CD4-positive, alpha-beta T cell treated with Interleukin-17A for 4 hours (primary cell): ENCODE measurements around the gene PPP1R37.

Source experiments
- DNase-seq: peaks from one replicate; pipeline ENCODE4 v3.0.0-alpha.2; 2020; ENCODE audit warnings: mixed read lengths

The PPP1R37 gene

DNA sequence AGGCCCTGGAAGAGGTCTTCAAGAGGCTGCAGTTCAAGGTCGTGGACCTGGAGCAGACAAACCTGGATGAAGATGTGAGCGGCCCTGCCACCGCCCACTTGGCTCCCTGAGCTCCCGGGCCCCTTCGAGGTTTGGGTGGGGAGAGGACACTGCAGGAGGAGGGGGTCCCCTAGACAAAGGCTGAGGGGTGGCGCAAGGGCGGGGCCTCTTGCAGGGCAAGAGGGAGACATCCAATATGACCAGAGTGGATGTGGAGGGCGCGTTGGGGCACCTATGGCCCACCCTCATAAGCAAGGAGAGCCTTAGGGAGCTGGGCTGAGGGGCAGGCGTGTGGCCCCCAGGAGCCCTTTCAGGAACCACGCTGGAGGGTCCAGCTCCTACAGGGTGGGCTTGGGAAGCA is 47.6 kb downstream of the PPP1R37 start:
- no peak for DNase-seq

DNA sequence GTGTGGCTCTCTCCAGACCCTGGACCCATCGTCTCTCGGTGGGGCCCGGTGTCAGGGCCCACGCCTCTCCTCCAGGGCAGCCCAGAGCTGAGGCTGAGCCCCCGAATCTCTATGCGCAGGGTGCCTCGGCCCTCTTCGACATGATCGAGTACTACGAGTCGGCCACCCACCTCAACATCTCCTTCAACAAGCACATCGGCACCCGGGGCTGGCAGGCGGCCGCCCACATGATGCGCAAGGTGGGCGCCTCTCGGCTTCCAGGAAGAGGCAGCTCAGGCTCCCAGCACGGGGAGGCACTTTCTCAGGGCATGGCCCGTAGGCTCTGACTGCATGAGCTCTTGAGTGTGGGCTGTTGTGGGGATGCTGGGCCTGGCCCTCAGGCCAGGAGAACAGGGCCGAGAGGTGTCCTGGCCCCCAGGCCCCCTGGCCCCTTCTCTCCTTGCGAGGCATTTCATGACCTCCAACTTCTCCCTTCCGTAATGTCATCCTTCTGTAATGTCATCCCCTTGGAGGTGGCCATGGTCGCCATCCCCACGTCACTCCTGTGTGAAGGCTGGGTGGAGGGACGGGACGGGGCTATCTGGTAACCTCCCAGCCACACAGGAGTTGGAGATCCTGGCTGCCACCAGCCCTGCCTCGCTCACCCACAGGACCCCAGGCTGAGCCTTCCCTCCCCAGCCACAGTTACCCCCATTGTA is 48.4 kb downstream of the PPP1R37 start:
- DNase-seq = no peak

DNA sequence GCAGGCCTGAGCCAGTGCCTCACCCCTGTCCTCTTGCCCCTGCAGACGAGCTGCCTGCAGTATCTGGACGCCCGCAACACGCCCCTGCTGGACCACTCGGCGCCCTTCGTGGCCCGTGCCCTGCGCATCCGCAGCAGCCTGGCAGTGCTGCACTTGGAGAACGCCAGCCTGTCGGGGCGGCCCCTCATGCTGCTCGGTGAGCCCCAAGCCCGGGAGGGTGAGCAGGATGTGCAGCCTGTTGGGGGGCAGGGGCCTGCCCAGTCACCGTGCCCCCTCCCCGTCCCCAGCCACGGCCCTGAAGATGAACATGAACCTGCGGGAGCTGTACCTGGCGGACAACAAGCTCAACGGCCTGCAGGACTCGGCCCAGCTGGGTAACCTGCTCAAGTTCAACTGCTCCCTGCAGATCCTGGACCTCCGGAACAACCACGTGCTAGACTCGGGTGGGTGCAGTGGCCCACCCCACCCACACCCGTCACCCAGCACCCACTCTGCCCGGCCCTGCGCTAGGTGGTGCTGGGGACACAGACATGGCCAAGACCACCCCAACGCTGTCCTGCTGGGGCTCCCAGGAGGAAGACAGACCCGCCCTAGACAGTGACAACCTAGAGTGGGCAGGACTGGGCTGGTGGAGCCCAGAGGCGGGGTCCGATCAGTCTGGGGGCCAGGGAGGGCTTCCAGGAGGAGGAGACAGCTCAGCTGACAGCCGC is 49.2 kb downstream of the PPP1R37 start:
- no peak for DNase-seq

DNA sequence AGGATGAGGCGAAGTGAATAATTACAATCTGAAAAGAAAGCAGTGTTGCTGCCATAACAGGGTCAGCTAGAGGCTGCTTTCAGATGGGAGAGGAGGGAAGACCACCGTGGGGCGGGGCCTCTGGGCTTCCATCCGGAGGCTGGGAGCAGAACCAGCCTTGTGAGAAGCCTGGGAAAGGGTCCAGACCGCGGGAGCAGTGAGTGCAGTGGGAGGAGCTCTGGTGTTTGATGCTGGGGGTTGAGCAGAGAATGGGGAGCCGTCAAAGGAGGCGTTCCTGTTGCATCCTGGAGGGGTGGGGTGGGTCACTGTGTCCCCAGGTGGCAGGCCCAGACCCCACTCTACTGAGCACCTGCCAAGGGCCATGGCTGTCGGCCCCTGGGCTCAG is 49.7 kb downstream of the PPP1R37 start:
- DNase-seq = no peak

DNA sequence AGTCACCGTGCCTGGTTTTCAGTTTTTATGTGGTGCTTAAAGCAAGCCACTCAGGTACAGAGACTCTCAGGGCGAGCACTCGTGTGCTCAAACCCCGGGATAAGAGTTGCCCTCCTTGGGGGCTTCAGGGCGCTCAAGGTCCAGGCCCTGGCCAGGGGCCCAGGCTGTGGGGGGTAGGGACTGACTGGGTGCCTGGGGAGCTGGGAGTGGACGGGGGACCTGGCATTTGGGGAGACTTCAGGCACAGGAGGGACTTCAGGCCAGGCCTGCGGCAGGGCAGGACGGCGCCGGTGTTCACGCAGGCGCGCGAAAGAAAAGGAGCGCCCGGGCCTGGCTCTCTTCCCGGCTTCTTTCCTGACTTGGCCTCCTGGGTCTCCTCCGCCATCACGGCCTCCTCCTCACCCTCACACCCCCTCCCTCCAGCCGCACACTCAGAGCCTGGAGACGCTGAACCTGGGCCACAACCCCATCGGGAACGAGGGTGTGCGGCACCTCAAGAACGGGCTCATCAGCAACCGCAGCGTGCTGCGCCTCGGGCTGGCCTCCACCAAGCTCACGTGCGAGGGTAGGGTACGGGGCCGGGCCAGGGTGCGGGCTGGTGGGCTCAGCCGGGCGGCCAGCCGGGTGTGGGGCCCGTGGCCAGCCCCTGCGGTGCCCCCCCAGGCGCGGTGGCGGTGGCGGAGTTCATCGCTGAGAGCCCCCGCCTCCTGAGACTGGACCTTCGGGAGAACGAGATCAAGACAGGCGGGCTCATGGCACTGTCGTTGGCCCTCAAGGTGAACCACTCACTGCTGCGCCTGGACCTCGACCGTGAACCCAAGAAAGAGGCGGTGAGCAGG is 51.7 kb downstream of the PPP1R37 start:
- DNase-seq = no peak

DNA sequence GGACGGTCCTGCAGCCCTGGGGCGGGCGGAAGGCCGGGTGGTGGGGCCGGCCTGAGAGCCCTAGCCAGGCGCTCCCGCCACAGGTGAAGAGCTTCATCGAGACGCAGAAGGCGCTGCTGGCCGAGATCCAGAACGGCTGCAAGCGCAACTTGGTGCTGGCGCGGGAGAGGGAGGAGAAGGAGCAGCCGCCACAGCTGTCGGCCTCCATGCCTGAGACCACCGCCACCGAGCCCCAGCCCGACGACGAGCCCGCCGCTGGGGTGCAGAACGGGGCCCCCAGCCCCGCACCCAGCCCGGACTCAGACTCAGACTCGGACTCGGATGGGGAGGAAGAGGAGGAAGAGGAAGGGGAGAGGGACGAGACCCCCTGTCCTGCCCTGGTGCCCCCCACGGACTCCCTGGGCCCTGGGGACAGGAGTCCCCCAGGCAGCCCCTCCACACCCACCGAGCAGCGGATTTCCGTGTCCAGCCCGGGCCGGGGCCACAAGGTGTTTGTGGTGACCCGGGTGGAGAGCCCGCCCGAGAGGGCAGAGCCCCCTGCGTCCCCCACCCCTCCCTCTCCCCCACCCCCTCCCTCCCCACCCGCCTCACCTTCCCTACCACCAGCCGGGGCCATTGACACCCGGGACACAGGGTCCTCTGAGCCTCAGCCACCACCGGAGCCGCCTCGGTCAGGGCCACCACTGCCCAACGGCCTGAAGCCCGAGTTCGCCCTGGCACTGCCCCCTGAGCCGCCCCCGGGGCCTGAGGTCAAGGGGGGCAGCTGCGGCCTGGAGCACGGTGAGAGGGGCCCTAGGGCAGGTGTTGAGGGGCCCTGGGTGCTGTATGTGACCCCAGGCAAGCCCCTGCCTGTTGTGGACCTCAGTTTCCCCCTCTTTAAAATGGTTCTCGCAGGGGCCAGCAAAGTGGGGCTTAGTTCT is 52.6 kb downstream of the PPP1R37 start:
- DNase-seq = no peak

DNA sequence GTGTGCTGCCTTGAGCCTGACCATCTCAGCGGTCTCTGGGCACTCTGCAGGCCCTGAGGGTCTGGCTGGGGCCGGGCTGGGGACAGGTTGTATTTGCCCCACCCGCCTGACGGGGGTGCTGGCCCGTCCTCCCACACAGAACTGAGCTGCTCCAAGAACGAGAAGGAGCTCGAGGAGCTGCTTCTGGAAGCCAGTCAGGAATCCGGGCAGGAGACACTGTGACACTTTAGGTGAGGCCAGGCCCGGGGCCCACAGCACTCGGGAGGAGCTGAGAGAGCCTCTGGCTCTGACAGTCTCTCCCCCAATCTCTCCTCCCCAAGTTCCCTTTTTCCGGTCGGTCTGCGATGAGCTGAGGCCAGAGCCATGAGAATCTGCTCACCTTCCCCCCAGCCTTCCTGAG is 53.3 kb downstream of the PPP1R37 start:
- DNase-seq = no peak

DNA sequence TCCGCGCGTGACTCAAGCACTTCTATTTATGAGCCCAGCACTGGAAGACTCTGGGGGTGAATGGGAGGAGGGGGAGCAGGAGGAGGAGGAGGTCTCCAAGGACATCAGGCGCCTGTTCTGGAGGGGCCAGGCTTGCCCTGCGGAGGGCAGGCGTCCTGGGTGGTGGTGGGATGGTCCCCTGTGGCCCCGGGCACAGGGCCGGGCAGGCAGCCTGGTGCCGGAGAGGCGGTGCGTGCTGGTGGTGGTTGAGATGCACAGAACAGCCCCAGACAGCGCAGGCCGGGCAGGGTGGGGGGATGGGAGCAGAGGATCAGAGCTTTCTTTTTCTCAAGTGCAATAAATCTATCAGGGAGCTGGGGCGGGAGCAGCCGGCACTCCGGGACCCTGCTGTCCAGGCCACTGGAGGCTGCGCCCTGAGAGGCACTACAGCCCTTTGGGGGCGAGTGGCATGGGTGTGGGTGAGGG is 53.8 kb downstream of the PPP1R37 start:
- no peak for DNase-seq

DNA sequence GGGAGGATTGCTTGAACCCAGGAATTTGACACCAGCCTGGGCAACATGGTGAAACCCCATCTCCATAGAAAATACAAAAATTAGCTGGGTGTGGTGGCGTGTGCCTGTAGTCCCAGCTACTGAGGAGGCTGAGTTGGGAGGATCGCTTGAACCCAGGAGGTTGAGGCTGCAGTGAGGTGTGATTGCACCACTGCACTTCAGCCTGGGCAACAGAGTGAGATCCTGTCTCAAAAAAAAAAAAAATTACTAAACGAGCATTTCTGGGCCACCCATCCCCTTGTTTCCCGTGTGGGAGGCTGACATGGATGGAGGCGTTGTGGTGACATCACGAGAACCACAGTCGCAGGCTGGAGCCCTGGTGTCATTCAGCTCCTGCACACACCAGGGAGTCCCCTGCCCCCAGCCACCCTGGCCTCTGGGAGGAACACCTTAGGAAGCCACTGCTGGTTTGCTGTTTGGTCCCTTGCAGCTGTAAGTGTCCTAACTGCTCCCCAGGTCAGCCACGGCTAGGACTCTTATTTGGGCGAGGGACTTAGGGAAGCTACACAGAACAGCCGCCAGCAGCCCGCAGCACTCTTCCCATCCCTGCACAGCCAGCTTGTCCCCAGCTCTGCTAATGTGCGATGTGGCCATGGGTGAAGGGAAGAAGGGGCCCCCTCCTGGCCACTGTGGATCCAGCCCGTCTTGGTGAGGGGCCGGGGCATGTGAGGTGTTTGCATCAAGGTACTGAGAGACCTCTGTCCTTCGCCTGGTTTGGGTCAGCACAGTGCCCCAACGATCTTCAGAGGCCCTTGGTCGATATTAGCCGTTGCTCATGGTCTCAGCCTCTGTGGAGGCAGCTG is 55.1 kb downstream of the PPP1R37 start:
- DNase-seq = no peak

DNA sequence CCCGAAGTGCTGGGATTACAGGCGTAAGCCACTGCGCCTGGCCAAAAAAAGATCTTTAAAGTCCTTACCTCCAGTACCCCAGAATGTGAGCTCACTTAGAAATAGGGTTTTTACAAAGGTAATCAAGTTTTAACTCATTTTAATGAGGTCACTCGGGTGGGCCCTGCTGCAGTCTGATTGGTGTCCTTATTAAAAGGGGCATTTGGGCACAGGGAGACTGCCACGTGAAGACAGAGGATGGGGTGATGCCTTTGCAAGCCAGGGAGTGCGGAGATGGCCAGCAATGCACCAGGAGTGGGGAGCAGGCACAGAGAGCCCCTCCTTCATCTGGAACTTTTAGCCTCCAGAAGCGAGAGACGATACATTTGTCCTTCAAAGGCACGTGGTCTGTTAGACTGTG is 56.1 kb downstream of the PPP1R37 start:
- no peak for DNase-seq

DNA sequence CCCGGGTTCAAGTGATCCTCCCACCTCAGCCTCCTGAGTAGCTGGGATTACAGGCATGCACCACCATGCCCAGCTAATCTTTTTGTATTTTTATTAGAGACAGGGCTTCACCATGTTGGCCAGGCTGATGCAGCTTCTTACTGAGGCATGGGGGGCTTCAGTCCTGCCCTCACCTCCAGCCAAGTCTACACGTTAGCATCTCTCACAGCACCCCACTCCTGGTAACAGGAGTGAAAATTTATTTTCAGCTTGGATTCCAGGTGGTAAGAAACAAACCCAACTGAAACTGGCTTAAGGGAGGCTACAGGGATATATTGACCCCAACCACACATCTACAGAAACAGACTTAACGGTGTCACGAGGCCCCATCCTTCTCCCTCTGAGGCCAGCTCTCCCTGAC is 57.2 kb downstream of the PPP1R37 start:
- no peak for DNase-seq

DNA sequence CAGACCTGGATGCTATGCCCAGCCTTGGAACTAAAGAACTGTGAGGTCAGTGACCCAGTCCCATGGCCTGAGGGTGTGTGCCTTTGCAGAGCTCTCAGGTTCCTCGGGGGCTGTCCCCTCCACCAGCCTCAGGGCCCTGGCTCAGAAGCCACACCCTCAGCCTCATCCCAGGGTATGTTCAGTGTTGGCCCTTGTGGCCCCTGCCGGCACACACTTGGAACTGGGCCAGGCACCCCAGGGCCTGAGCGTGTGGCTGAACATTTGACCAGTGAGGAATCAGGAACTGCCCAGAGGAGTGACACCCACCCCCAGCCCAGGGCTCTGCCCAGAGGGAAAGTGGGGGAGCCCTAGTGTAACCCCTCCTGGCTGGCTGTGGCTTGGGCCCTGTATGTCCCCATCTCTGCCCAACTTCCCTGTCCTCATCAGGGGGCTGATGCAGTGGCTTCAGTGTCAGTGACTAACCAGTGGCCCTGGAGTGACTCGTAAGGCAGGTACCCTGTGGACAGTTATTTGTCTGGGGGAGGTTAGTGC is 57.8 kb downstream of the PPP1R37 start:
- no peak for DNase-seq

DNA sequence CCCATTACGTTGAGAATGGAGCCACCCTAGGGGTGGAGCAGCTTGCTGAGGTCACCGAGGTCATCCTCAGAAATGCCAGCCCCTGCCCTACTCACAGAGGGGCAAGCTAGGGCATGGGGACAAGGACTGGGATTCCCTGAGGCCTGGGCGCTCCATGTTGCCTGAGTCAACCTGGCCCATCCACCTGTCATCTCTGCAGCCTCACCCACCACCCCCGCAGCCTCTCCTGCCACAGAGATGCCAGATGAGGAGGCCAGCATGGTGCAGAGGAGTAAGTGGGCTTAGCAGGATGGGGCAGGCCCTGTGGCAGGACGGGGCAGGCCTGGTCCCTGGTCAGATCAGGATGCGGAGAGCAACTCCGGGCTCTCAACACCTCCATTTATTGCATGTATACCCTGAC is 58.3 kb downstream of the PPP1R37 start:
- DNase-seq = no peak

DNA sequence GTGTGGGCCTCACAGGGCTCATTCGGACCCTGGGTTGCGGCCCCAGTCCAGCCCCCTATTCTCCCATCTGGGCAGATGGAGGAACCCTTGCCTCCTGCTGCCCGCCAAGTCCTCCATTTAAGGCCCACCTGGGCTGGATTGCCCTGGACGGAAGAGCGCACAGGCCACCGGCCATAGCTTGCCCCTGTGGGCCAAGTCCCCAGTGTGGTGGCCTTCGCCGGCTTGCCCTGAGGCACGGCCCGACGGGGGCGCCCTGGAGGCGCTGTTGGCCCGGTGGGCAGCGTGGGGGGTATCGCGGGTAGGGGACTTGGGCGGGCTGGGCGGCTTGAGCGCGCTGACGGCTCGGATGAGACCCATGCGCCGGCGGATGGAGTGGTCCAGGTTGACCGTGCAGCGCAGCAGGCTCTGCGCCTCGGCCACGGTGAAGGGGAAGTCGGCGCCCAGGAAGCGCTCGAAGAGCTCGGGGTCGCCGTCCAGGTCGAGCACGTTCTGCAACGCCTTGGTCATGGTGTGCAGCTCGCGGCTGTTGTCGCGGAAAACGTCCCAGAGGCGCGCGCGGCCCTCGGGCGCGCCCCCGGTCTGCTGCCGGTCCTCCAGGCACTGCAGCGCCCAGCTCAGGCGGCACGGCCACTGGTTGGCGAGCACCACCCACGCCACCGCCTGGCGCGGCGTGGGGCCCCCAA is 59.0 kb downstream of the PPP1R37 start:
- no peak for DNase-seq

DNA sequence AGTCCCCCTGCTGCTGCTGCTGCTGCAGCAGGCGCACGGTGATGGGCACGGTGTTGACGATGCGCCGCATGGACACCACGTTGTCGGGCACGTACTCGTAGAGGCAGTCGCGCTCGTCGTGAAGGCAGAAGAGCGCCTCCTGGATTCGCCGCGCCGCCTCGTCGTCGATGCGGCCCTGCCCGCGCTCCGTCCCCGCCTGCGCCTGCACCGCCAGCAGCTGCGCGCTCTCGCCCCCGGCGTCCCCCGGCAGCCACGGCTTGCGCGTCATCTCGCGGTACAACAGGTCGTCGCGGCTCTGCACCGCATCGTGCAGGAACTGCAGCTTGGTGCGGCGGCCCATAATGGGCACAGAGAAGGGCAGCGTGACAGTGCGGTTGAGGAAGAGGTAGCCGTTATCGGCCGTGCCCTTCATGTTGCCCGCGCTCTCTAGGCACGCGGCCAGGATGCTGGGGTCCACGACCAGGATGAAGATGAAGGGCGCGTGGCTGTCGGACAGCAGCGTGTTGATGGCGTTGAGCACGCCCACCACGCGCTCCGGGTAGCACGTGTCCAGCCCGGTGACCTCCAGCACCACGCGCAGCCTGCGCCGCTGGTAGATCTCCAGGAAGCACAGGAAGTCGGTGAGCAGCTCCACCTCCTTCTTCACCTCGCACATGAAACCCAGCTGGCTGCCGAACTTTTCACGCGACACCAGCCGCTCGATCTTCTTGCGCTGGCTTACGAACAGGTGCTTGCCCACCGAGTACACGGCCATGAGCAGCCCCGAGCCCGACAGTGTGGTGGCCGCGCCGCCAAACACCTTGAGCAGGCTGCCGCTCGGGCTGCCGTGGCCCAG is 59.7 kb downstream of the PPP1R37 start:
- DNase-seq = peak; percentile 61

DNA sequence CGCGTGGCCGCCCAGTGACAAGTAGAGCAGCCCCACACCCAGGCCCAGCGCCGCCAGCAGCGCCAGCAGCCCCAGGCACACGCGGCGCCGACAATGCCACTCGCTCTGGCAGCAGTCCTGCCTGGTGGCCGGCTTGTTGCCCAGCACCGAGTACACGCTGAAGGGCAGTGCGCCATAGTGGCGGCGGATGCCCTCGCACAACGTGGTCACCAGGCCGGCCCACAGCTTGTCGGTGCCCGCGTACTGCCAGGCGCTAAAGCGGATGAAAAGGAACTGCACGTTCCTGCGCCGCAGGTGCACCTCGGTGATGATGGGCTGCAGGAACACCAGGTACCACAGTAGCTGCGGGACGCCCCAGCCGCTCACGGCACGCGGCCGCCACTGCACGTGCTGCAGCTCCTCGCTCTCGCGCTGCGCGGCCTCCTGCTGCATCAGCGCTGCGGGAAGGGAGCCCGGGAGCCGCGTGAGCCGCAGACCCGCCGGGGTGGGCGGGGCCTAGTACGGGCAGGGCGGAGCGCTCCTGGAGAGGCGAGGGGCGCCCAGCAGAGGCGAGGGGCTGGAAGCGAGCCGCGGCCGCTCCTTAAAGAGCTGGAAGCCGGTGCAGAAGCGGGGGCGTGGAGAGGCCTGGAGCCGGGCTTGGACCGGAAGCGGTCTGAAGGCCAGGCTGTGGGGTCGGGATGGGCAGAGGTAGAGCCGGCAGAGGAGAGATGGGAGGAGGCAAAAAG is 60.5 kb downstream of the PPP1R37 start:
- DNase-seq = peak; percentile 62

DNA sequence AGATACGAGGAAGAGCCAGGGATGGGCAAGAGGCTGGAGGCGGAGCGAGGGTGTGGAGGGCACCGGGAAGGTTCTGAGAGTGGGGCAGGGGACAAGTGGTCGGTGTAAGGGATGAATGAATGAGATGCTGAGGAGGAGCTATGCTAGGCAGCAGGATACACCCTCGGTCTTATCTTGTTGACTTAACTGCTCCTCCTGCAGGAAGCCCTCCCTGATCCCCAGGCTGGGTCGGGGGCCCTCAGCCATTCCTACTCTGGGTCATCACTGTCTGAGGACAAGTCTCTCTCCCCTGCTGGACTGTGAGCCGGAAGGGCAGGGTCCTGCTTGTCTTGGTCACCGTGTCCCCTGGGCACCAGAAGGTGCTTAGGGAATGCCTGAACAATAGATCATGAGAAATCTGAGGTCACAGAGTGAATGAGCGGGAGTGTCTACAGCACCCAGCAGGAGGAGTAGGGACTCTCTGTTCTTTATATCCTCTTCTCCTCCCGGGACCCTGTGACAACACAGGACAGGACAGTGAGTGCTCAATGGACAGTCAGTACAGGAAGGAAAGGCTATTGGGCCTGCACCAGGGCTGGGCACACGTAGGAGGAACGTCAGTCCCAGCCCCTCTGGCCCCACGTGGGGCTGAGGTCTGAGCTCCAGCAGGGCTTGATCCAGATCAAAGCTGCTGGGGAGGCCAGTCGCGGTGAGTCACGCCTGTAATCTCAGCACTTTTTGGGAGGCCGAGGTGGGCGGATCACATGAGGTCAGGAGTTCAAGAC is 61.3 kb downstream of the PPP1R37 start:
- no peak for DNase-seq

DNA sequence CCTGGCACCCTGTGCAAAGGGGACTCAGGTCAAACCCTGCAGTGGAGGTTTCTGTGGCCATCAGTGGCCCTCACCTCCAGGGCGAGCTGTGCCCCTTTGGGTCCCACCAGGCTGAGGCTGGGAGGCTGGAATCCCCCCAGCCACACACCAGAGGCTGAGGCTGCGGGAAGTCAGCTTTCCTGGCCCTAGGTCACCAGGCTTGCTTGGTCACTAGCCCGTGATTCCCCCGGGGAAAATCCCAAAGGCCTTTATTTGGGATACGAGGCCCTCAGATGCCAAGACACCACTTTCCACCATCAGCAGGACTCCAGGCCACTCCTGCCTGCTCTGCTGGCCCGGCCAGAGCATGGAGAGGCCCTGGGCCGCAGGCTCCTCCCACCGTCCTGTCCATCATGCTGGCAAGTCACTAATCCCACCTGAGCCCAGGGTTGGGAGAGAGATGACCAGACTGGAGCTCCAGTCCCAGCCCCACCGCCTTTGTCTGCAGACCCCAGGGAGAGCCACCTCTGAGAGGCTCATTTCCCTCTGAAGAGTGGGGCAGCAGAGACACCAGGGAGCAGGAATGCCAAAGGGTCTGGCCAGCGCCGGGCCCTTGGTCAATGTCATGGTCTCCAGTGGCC is 63.1 kb downstream of the PPP1R37 start:
- no peak for DNase-seq
